ENCODE results near the gene BBX. TPM values are rescaled to one million over a fixed set of nuclear protein-coding genes. Genes with fewer than 3 reads are reported as not detected.

BBX gene
- total RNA-seq, 4 donors from 2014 or later = 26.5 to 45.8 (median 28.0) TPM

GRCh38 chr3:107855710-107856109 is 332.9 kb downstream of the BBX start:
- intact Hi-C loops (cut with DNase I; ENCODE audit: low total_unique reads) = no loop called here
- WGBS, 2 donors = 77 to 78% methylated on average over 5 of the region's 5 CpGs

GRCh38 chr3:107857854-107858253 is 335.1 kb downstream of the BBX start:
- TF ChIP-seq POLR2A (IDR thresholded peaks at IDR 0.05) (no peak), CTCF (IDR thresholded peaks at IDR 0.05) (no peak)
- H3K4me3 ChIP-seq (ENCODE audit: low read depth, poor library complexity, severe bottlenecking) = no peak overlapping the region
- 95 to 96% methylated on average over 5 of the region's 5 CpGs for WGBS, 2 donors
- no peak for DNase-seq (ENCODE audit: low spot score in 2 of 2)
- intact Hi-C loops (cut with DNase I; ENCODE audit: low total_unique reads) = no loop called here

More at GRCh38 chr3:107855710-107856109, 332.9 kb downstream of the BBX start:
- no peak for DNase-seq (ENCODE audit: low spot score in 2 of 2)
- H3K4me3 ChIP-seq (ENCODE audit: low read depth, poor library complexity, severe bottlenecking) = no peak overlapping the region
- no peak for TF ChIP-seq POLR2A (IDR thresholded peaks at IDR 0.05)
- no peak for TF ChIP-seq CTCF (IDR thresholded peaks at IDR 0.05)

- no peak for DNase-seq (ENCODE audit: low spot score in 2 of 2)
- WGBS, 2 donors = 79 to 87% methylated on average over 2 of the region's 2 CpGs
These were observed 336.1 kb downstream of the BBX start for GRCh38 chr3:107858876-107859275.

More at GRCh38 chr3:107858876-107859275, 336.1 kb downstream of the BBX start:
- intact Hi-C loops (cut with DNase I; ENCODE audit: low total_unique reads) = no loop called here
- H3K4me3 ChIP-seq (ENCODE audit: low read depth, poor library complexity, severe bottlenecking) = no peak overlapping the region
- TF ChIP-seq POLR2A (IDR thresholded peaks at IDR 0.05) (no peak), CTCF (IDR thresholded peaks at IDR 0.05) (no peak)

Other genes starting within 250 kb of the BBX start
- gene CCDC54, start 145.5 kb upstream of the BBX start, total RNA-seq = not detected

All from lower leg skin (tissue), 4 donors.